Measurements from ENCODE around the gene ARHGEF9.
A peak's percentile ranks its signal among the peaks of the same experiment; 100 is the strongest.
"Not testable (repeated sequence)": the region's sequence is repeated elsewhere in the genome, so short reads cannot be mapped to it uniquely, and the experiment has no call there.

The ARHGEF9 gene

DNA sequence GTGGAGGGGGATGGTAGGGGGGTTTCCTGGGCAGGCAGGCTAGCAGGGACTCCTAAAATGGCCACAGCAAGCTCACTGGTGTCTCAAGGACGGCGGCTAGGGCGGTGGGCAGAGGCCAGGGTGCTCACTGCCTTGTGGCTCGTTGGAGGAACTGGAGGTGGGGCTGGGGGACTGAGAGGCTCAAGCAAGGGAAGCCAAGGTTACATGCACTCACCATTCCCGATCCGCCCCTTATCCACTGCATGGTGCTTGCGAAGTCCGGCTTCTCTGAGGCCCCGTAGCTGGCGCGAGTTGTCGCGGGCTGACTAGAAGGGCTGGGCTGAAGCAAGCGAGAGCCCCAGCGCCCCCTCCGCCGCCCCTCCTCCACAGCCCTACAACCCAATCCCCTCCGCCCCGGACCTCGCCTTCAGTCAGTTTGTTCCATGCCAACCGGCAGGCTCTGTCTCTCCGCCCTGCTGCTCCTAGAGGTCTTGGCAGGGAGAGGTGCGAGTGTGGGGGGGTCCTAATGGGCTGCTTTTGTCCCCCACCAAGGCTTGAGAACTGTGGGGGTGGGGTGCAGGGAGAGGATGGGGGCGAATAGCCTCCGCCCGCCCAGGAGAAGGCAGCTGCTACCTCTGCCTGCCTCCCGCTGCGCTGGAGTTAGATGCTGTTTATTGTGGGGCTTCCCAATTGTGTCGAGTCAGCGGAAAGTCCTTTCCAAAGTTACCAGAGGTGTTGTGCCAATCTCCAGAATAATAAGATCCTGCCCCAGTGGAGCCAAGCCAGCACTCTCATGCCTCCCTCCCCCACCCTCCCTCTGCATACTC, at the start of gene ARHGEF9:
Gene ARHGEF9, minus strand, starts transcription at position 313 of the 806 bp plus-strand sequence. Its CDS starts 69 bp downstream, at position 244.
- DNase-seq (ENCODE audit: low read depth), result no peak

- DNase-seq (ENCODE audit: low read depth), result not testable (repeated sequence)
Observed at GRCh38 chrX:63825446-63825845, 40.4 kb upstream of the ARHGEF9 start.

GRCh38 chrX:63818156-63818555, 33.1 kb upstream of the ARHGEF9 start:
- no peak for DNase-seq (ENCODE audit: low read depth)

DNA sequence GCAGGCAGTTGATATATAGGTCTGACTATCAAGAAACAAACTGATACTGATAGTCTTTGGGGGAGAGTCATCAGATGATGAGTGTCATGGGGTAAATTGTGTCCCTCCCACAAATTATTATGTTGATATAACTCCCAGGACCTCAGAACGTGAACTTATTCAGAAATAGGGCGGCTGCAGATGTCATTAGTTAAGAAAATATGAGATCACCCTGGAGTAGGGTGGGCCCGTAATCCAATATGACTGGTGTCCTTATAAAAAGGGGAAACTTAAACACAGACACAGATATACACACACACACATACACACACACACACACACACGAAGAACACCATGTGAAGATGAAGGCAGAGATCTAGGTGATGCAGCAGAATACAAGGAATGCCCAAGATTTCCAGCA, 32.7 kb upstream of the ARHGEF9 start:
- DNase-seq (ENCODE audit: low read depth), result no peak

DNA sequence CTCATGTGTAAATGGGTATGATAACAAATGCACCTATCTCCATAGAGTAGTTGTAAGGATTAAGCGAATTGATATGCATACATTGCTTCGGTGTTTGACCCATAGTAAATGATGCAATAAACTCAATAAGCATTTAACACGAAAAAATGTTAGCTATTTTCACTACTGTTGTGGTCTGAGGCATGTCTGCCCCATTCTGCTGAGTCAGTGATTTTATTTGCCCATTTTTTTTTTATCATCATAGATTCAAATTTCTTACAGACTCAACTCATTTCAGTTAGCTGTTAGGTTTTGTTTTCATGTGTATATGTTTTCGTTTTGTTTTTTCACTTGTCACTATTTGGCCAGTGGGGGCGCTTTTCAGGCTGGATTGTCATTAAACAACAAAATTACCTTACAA, 27.8 kb upstream of the ARHGEF9 start:
- DNase-seq (ENCODE audit: low read depth), result no peak

DNA sequence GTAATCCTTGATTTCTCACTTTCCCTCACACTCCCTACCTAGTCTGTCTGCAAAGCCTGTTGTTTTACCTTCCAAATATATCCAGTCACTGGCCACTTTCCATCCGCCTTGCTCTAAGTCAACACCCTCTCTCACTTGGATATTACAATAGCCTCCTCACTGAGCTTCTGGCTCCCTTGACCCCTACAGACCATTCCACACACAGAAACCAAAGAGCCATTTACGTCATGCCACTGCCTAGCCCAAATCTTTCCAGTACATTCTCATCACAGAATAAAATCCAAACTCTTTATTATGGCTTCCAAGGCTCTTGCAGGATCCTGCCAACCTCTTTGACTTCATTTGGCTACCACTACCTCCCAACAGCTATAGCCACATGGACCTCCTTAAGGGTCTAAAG, 25.7 kb upstream of the ARHGEF9 start:
- DNase-seq (ENCODE audit: low read depth), result no peak

- no peak for DNase-seq (ENCODE audit: low read depth)
Observed at GRCh38 chrX:63809173-63809572, 24.2 kb upstream of the ARHGEF9 start.

GRCh38 chrX:63795406-63795805, 10.4 kb upstream of the ARHGEF9 start:
- DNase-seq (ENCODE audit: low read depth), result not testable (repeated sequence)

DNA sequence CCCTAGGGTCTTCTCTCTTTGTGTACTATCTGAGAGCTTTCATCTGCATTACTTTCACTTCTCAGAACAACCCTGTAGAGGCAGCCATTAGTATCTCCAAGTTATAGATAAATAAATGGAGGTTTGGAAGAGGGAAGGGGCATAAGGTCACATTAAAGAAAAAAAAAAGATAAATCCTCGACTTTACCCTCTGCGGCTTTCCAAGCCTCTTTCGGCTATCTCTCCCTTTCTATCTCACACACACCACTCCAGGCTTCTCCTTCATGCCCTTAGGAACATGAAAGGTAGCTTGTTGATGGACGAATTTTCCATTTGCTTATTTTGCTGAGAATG, 660 bp upstream of the ARHGEF9 start:
- DNase-seq (ENCODE audit: low read depth), result no peak

GRCh38 chrX:63784346-63784901, 590 bp downstream of the ARHGEF9 start:
- DNase-seq (ENCODE audit: low read depth), result no peak

DNA sequence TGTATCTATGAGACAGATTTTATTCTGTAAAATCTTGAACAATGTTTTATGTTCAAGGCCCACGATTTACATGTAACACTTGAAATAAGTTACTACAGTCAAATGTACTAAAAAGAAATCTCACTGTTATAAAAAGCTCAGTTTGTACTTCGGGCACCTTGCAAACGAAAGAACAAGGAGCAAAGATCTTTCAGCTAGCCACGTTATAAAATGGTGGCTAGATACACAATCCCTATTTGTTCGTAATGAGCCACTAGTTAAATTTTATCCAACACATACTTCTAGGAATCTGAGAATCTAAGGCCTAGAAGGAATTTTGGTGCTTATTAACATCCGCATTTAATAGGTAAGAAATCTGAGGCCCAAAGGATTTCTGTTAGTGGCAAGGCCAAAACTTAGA, 2.5 kb downstream of the ARHGEF9 start:
- DNase-seq (ENCODE audit: low read depth), result no peak

- no peak for DNase-seq (ENCODE audit: low read depth)
Observed at GRCh38 chrX:63768760-63769159, 16.3 kb downstream of the ARHGEF9 start.

DNA sequence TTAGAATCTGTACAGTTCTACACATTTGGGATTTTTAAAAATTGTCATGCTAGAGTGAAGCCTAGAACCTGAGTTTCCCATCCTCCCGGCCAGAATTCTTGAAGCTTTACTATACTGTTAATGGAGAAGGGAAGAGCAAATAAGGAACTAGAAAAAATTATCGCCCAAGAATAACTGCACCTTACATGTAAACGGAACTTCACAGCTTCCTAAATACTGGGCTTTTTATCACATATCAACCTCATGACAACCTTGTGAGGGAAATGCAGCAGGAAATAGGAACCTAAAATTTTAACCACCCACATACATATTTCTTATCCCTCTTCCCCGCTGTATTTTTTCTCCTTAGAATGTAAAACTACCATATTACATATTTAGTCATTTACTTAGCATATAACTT, 19.3 kb downstream of the ARHGEF9 start:
- no peak for DNase-seq (ENCODE audit: low read depth)

- DNase-seq (ENCODE audit: low read depth), result no peak
Observed at GRCh38 chrX:63764946-63765345, 20.1 kb downstream of the ARHGEF9 start.

GRCh38 chrX:63761639-63762038, 23.4 kb downstream of the ARHGEF9 start:
- DNase-seq (ENCODE audit: low read depth), result no peak

- no peak for DNase-seq (ENCODE audit: low read depth)
Observed at GRCh38 chrX:63758011-63758410, 27.0 kb downstream of the ARHGEF9 start.

DNA sequence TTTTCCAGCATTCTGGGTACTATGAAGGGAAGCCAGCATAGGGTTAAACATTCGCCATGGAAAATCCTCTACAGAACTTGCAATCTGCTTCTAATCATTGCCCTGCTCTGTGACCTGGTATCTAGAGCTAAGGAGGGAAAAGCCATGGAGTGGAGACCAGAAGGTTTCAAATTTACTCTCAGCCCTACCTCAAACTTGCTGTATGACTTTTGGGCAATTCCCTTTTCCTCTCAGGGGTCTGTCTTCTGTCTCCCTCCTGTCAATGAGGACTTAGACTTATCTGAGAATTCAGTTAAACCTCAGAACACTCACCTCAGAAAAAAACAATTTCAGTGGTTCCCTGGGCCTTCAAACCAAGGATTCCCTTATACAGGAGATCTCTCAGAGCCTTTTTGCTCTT, 29.1 kb downstream of the ARHGEF9 start:
- DNase-seq (ENCODE audit: low read depth), result no peak

DNA sequence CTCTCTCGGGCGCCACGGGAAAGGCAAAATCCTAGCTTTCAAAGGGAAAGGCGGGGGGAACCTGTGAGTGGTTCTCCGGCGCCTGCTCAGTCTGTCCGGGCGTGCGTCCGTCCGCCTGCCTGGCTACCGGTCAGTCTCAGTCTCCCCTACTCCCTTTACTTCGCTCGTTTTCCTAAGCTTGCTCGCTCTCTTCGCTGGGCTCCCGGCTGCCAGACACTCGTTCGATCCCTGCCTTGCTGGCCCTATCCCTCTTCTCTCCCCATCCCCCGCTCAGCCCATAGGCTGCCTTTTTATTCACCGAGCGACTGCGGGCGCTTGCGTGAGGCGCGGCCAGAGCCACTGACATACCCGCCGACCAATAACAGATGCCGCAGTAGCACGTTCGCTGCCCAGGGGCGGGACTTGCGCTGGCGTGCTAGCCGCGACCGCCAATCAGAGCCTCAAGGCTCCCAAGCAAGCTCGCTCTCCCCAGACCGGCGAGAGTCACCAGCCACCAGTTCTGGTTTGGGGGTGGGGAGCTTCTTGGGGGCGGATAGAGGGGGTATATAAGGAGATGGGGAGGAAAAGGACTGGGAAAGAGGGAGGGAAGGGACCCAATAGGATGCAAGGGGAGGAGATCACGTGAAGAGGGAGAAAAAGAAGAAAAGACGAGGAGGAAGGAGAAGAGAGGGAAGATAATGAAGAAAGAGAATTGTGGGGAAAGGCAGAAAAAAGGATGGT, 30.0 kb downstream of the ARHGEF9 start:
- DNase-seq (ENCODE audit: low read depth), result peak; percentile 57

- no peak for DNase-seq (ENCODE audit: low read depth)
Observed at GRCh38 chrX:63754136-63754859, 30.7 kb downstream of the ARHGEF9 start.

GRCh38 chrX:63751481-63751880, 33.5 kb downstream of the ARHGEF9 start:
- no peak for DNase-seq (ENCODE audit: low read depth)

DNA sequence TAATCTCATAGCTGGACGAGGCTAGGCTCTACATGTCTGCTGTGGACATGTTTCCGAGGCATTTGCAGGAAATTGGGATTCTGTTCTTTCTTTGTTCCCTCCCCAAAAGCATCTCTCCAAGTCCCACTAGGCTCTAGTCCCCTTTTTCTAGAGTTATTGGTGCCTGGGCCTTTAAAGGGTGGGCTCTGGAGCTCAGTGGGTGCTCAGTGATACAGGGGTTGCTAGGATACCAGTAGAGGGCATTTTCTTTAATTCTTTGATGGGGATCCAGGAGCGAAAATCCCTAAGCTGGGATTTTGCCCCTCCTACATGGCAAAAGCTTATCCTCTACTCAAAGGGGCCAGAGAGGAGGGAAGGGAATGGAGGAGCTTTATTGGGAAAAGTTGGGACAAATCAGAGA, 34.2 kb downstream of the ARHGEF9 start:
- DNase-seq (ENCODE audit: low read depth), result no peak

DNA sequence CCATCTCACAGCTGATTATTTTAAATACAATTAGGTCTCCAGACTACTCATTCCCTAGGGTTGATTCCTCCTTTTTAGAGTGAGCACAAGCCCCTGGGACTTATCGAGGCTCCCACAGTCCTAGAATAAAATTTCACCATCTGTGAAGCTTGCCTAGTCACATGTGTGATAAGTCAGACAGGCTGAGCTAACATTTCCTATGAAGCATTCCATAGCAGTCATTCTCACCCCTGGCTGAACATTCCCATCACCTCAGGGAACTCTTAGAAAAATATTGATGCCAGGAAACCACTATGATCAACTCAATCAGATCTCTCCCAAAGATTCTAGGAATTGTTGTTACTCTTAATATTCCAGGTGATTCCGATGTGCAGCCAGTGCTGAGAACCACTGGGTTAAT, 37.7 kb downstream of the ARHGEF9 start:
- DNase-seq (ENCODE audit: low read depth), result no peak

DNA sequence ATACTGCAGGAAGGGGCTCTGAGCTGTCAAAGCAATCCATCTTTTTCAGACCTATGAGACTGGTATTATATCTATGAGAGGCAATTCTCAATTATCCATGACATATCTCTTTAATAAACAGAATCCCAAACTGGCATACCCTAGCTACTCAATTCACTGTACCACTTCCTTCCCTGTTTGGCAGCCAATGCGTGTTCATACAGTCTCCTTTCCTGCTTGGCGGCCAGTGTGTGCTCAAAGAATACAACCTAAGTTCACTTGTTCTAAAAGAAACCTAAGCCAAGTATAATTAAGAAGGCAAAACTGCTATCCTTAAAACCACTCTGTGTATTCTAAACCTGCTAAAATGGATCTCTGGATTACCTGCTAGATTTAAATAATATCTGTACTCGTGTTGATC, 38.3 kb downstream of the ARHGEF9 start:
- no peak for DNase-seq (ENCODE audit: low read depth)

Measured in stimulated activated CD8-positive, alpha-beta memory T cell treated with anti-CD3 and anti-CD28 coated beads, Interleukin-15, amount 100 ng/mL, for 1 hour (primary cell).